Keratinocyte (primary cell): ENCODE results near the gene PARD3B.

ENCODE experiments used
- EZH2 ChIP-seq: IDR thresholded peaks from one replicate; pipeline ENCODE4 v1.6.1; 2012; ENCODE audit warnings: inconsistent platforms, mild to moderate bottlenecking, low read length, moderate library complexity
- TF ChIP-seq, protein P1 (sequence below), 3 experiments: IDR thresholded peaks in 1 of 3; conservative IDR thresholded peaks in 1 of 3; optimal IDR thresholded peaks in 1 of 3; 2 replicates in 2 of 3; 3 replicates in 1 of 3; pipeline versions ENCODE3 to v1.5.1; 2011; ENCODE audit warnings: low read length in 3 of 3, mild to moderate bottlenecking in 3 of 3, moderate library complexity in 2 of 3, control low read depth in 1 of 3, inconsistent platforms in 1 of 3; ENCODE audit not compliant: insufficient read depth in 2 of 3; ENCODE audit errors: extremely low read depth in 1 of 3

DNA sequence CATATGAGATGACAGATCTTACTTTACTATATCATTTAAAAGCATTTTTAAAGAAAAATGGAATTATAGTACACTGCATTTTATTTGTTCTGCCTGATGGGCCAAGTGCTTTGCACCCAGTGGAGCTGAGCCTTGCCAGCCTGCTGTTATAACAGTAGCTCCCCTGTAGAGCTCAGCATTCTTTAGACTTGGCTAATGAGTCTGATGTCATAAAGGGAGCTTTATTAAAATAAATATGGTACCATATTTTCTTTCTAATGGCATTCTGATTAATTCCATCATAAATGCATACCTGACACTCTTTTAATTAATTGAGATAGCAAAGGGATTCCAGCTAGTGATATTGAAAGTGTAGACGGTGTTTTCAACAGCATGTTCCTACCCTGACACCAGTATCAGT is 40.7 kb downstream of the PARD3B start:
- TF ChIP-seq EZH2 = no peak
- TF ChIP-seq, protein P1, sequence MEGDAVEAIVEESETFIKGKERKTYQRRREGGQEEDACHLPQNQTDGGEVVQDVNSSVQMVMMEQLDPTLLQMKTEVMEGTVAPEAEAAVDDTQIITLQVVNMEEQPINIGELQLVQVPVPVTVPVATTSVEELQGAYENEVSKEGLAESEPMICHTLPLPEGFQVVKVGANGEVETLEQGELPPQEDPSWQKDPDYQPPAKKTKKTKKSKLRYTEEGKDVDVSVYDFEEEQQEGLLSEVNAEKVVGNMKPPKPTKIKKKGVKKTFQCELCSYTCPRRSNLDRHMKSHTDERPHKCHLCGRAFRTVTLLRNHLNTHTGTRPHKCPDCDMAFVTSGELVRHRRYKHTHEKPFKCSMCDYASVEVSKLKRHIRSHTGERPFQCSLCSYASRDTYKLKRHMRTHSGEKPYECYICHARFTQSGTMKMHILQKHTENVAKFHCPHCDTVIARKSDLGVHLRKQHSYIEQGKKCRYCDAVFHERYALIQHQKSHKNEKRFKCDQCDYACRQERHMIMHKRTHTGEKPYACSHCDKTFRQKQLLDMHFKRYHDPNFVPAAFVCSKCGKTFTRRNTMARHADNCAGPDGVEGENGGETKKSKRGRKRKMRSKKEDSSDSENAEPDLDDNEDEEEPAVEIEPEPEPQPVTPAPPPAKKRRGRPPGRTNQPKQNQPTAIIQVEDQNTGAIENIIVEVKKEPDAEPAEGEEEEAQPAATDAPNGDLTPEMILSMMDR (optimal IDR thresholded peaks at IDR 0.05 in 1 of 3, IDR thresholded peaks at IDR 0.05 in 1 of 3, conservative IDR thresholded peaks at IDR 0.05 in 1 of 3; ENCODE audit: extremely low read depth in 1 of 3, insufficient read depth in 2 of 3, low read length in 3 of 3) = no peak
